Activated T-helper 2 cell treated with anti-CD3 and anti-CD28 coated beads, Interferon-gamma antibody, Interleukin-2, Interleukin-4, amounts not matched to agents 10 μg/mL and 5 μg/mL and 100 μg/mL, durations not matched to agents 14 hours and 24 hours and 36 hours (primary cell): ENCODE data around the gene PLA2G4E. TPM values are rescaled to one million over a fixed set of nuclear protein-coding genes. Genes with fewer than 3 reads are reported as not detected.
A peak's percentile ranks its signal among the peaks of the same experiment; 100 is the strongest.

Experiments used
- DNase-seq: peaks from one replicate; pipeline ENCODE4 v3.0.0; 2021; ENCODE audit warnings: low spot score
- H3K27ac Mint-ChIP-seq: one replicate; pipeline ENCODE4 v1.8.0; 2021; ENCODE audit warnings: mixed read lengths
- H3K27me3 Mint-ChIP-seq: one replicate; pipeline ENCODE4 v1.8.0; 2021; ENCODE audit warnings: low read depth, mixed read lengths
- H3K36me3 Mint-ChIP-seq: one replicate; pipeline ENCODE4 v1.8.0; 2021; ENCODE audit warnings: low read depth, mixed read lengths
- H3K4me1 Mint-ChIP-seq: one replicate; pipeline ENCODE4 v1.8.0; 2021; ENCODE audit warnings: low read depth, mixed read lengths
- H3K4me3 Mint-ChIP-seq: one replicate; pipeline ENCODE4 v1.8.0; 2021; ENCODE audit warnings: low read depth, mild to moderate bottlenecking, moderate library complexity, mixed read lengths
- H3K9me3 Mint-ChIP-seq: one replicate; pipeline ENCODE4 v1.8.0; 2021; ENCODE audit warnings: mixed read lengths
- intact Hi-C: fragments of 100-400 bp; cut with micrococcal nuclease; formaldehyde crosslinking; loops from one replicate; pipeline ENCODE4 v1.15.1; 2023
- total RNA-seq: library from RNA; stranded (reverse); gene quantifications from 2 replicates; pipeline ENCODE4 v1.2.3, GENCODE V29; 2022

PLA2G4E gene
- total RNA-seq, 1 donor from 2014 or later, result not detected

DNA sequence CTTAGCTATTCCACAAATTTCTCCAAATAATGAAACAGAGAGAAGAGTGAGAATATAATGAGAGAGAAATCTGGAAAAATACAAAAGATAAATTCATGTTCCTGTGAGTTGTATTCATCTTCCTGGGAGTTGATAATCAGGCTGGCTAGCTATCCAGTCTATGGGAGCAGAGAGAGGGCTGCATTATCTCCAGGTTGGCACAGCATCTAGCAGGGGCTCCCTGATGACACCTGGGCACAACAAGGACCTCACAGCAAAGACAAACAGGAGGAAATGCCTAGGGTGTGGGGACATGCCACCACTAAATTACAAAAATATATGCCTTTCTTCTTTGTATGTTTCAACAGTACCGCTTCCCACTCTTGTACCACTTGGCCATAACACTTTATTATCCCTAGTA is 50.4 kb downstream of the PLA2G4E start:
- intact Hi-C loops, result loop anchor here (2.0 to 5.0 kb wide), 2 partner anchors 143 to 196 kb away; partner anchors contain the start of genes JMJD7 and MAPKBP1
- H3K27me3 Mint-ChIP-seq, result peaks cover 10% of the 10 kb centered on the region
- H3K27ac Mint-ChIP-seq, result peak overlapping the region; percentile 68
- H3K36me3 Mint-ChIP-seq, result peaks cover 3% of the 10 kb centered on the region
- DNase-seq, result no peak
- peaks cover 55% of the 10 kb centered on the region for H3K4me1 Mint-ChIP-seq
- H3K9me3 Mint-ChIP-seq, result no peaks in the 10 kb centered on the region
- peak overlapping the region; percentile 83 for H3K4me3 Mint-ChIP-seq

GRCh38 chr15:41969851-41970431 is 50.9 kb downstream of the PLA2G4E start:
- peak overlapping the region; percentile 64 for H3K4me3 Mint-ChIP-seq
- intact Hi-C loops, result loop anchor here (2.0 to 5.0 kb wide), 2 partner anchors 143 to 195 kb away; partner anchors contain the start of genes JMJD7 and MAPKBP1
- H3K36me3 Mint-ChIP-seq, result peaks cover 3% of the 10 kb centered on the region
- peak; percentile 29 for DNase-seq
- peaks cover 56% of the 10 kb centered on the region for H3K4me1 Mint-ChIP-seq
- H3K27ac Mint-ChIP-seq, result peak overlapping the region; percentile 68
- peaks cover 7% of the 10 kb centered on the region for H3K27me3 Mint-ChIP-seq
- no peaks in the 10 kb centered on the region for H3K9me3 Mint-ChIP-seq

GRCh38 chr15:41968701-41969100 is 52.1 kb downstream of the PLA2G4E start:
- DNase-seq, result no peak
- Mint-ChIP-seq H3K4me1 (peaks cover 51% of the 10 kb centered on the region), H3K27ac (no peak overlapping the region), H3K9me3 (no peaks in the 10 kb centered on the region), H3K4me3 (no peak overlapping the region), H3K27me3 (no peaks in the 10 kb centered on the region), H3K36me3 (peaks cover 3% of the 10 kb centered on the region)
- intact Hi-C loops, result no loop called here

GRCh38 chr15:41967506-41968206 is 53.2 kb downstream of the PLA2G4E start:
- Mint-ChIP-seq H3K36me3 (peaks cover 3% of the 10 kb centered on the region), H3K4me3 (no peak overlapping the region), H3K4me1 (peaks cover 42% of the 10 kb centered on the region), H3K27ac (no peak overlapping the region), H3K27me3 (no peaks in the 10 kb centered on the region), H3K9me3 (no peaks in the 10 kb centered on the region)
- DNase-seq, result no peak
- intact Hi-C loops, result no loop called here

- intact Hi-C loops, result no loop called here
- Mint-ChIP-seq H3K9me3 (no peaks in the 10 kb centered on the region), H3K27ac (no peak overlapping the region), H3K36me3 (peaks cover 3% of the 10 kb centered on the region), H3K4me3 (no peak overlapping the region), H3K4me1 (peaks cover 40% of the 10 kb centered on the region), H3K27me3 (no peaks in the 10 kb centered on the region)
- DNase-seq, result no peak
These were observed 53.8 kb downstream of the PLA2G4E start for GRCh38 chr15:41966920-41967465.

- H3K27me3 Mint-ChIP-seq, result no peaks in the 10 kb centered on the region
- DNase-seq, result no peak
- H3K9me3 Mint-ChIP-seq, result no peaks in the 10 kb centered on the region
- H3K36me3 Mint-ChIP-seq, result peaks cover 3% of the 10 kb centered on the region
- intact Hi-C loops, result no loop called here
- H3K27ac Mint-ChIP-seq, result no peak overlapping the region
- H3K4me3 Mint-ChIP-seq, result no peak overlapping the region
- H3K4me1 Mint-ChIP-seq, result peaks cover 46% of the 10 kb centered on the region
These were observed 54.4 kb downstream of the PLA2G4E start for GRCh38 chr15:41966414-41966812.

DNA sequence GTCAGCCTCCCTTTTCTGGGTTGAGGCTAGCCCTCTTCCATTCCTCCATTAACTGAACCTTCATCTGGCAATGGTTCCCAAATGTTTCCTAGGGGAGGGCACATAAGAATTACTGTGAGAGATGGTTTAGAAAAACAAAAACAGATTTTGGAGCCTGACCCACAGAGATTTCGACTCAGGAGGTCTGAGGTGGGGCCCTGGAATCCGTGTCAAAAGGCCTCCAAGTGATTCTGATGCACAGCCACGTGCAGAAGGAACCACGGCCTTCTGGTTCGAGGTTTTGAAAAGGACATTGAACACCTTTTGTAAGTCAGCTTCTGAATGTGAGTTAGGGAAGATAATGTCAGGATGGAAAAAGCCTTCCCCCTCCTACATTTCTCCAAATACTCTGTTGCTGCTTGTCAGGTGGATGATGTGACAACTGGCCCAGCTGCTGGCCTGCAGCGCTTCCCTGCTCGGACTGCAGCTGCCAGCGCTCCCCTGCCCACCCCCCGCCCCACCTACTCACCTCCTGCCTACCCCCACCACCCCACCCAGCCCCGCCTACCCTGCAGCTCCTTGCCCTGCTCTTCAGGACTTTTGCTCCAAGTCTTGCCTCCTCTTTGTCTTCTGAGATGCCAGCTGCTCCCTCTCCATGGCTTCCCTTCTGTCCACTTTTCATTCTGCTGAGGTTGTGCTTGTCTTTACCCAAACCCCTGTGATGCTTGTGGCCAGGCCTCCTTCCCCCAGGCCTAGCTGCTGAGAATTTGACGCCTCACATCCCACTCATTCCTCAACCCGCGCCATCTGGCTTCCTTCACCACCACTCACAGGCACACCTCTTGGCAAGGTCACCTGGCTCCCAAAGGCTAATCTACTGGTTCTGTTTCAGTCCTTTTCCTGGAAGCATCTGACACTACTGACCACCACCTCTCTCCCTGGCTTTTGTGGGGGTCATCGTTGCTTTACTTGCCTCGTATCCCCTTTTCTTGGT is 55.1 kb downstream of the PLA2G4E start:
- Mint-ChIP-seq H3K4me3 (no peak overlapping the region), H3K27me3 (no peaks in the 10 kb centered on the region), H3K27ac (no peak overlapping the region), H3K9me3 (no peaks in the 10 kb centered on the region), H3K36me3 (peaks cover 3% of the 10 kb centered on the region), H3K4me1 (peaks cover 46% of the 10 kb centered on the region)
- no peak for DNase-seq
- intact Hi-C loops, result no loop called here

DNA sequence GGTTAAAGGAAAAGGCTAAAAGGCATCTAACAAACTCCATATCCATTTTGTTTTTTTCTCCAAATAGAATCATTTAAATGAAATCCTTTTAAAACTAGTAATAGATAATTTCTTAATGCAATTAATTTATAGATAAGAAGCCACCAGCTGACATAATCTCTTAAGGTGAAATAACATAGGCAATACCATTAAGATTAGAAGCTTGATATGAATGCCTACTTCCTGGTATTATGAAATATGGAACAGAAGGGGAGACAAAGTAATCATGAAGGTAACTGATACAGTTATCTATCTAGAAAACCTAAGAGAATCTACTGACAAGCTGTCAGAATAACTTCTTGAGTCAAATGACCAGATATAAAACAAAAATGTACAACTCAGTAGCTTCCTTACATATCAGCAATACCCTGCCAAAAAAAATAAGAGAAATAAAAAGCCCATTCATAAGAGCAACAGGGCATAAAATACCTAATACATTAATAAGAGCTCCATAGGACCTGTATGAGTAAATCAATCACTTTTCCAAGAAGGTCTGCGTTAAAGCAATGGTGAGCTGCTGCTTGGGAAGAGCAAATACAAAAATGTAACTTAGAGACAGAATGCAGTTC is 59.1 kb downstream of the PLA2G4E start:
- intact Hi-C loops, result no loop called here
- Mint-ChIP-seq H3K4me1 (peaks cover 29% of the 10 kb centered on the region), H3K27me3 (no peaks in the 10 kb centered on the region), H3K27ac (no peak overlapping the region), H3K4me3 (no peak overlapping the region), H3K9me3 (no peaks in the 10 kb centered on the region), H3K36me3 (peaks cover 3% of the 10 kb centered on the region)
- DNase-seq, result no peak

- H3K36me3 Mint-ChIP-seq, result peaks cover 3% of the 10 kb centered on the region
- no peak for DNase-seq
- H3K27me3 Mint-ChIP-seq, result no peaks in the 10 kb centered on the region
- H3K4me3 Mint-ChIP-seq, result no peak overlapping the region
- no peaks in the 10 kb centered on the region for H3K9me3 Mint-ChIP-seq
- intact Hi-C loops, result no loop called here
- peaks cover 33% of the 10 kb centered on the region for H3K4me1 Mint-ChIP-seq
- H3K27ac Mint-ChIP-seq, result no peak overlapping the region
These were observed 59.8 kb downstream of the PLA2G4E start for GRCh38 chr15:41961001-41961518.

- Mint-ChIP-seq H3K27me3 (no peaks in the 10 kb centered on the region), H3K27ac (no peak overlapping the region), H3K36me3 (peaks cover 3% of the 10 kb centered on the region), H3K4me3 (no peak overlapping the region), H3K4me1 (peaks cover 32% of the 10 kb centered on the region), H3K9me3 (no peaks in the 10 kb centered on the region)
- intact Hi-C loops, result no loop called here
- no peak for DNase-seq
These were observed 62.8 kb downstream of the PLA2G4E start for GRCh38 chr15:41958002-41958420.

GRCh38 chr15:41957021-41957897 is 63.6 kb downstream of the PLA2G4E start:
- Mint-ChIP-seq H3K9me3 (no peaks in the 10 kb centered on the region), H3K36me3 (peaks cover 6% of the 10 kb centered on the region), H3K4me3 (peak overlapping the region; percentile 40), H3K27ac (peak overlapping the region; percentile 1), H3K4me1 (peaks cover 32% of the 10 kb centered on the region), H3K27me3 (no peaks in the 10 kb centered on the region)
- intact Hi-C loops, result loop anchor here (1.0 to 2.0 kb wide), 3 partner anchors 14 to 20 kb away; no protein-coding TSS in a partner anchor
- DNase-seq, result no peak
